Transverse colon (tissue), 4 donors: ENCODE data around the gene HES7. TPM values are rescaled to one million over a fixed set of nuclear protein-coding genes. Genes with fewer than 3 reads are reported as not detected.
A peak's percentile ranks its signal among the peaks of the same experiment; 100 is the strongest.
"Not testable (repeated sequence)": the region's sequence is repeated elsewhere in the genome, so short reads cannot be mapped to it uniquely, and the experiment has no call there.

Experiments
- DNase-seq: peaks from one replicate; pipeline ENCODE4 v3.0.0-alpha.2; 2019
- H3K27ac ChIP-seq, 4 donors: fragments of 200-600 bp; sonication (generic); 2 replicates each; pipeline ENCODE4 v1.5.1; 2016 to 2018; ENCODE audit warnings: inconsistent platforms in 4 of 4
- H3K27me3 ChIP-seq: fragments of 200-600 bp; sonication (generic); 2 replicates; pipeline ENCODE4 v1.5.1; 2017; ENCODE audit warnings: inconsistent platforms
- H3K36me3 ChIP-seq, 4 donors: fragments of 200-600 bp; sonication (generic); 2 replicates each; pipeline ENCODE4 v1.5.1; 2017 to 2019; ENCODE audit warnings: inconsistent platforms in 4 of 4
- H3K4me1 ChIP-seq, 4 donors: fragments of 200-600 bp; sonication (generic); 2 replicates each; pipeline ENCODE4 v1.5.1; 2017 to 2020; ENCODE audit warnings: inconsistent platforms in 4 of 4
- H3K4me3 ChIP-seq, 4 donors: fragments of 200-600 bp; sonication (generic); 1 replicate in 1 of 4; 2 replicates in 3 of 4; pipeline versions ENCODE4 v1.5.1 to v1.6.1; 2017 to 2019; ENCODE audit warnings: inconsistent platforms in 4 of 4
- H3K9me3 ChIP-seq, 2 donors: fragments of 200-600 bp; sonication (generic); 2 replicates each; pipeline ENCODE4 v1.5.1; 2017 to 2019; ENCODE audit warnings: inconsistent platforms in 2 of 2
- CTCF ChIP-seq, 5 experiments: fragments of 200-600 bp in 3 of 5; fragments of 450-650 bp in 2 of 5; sonication (generic) in 3 of 5; IDR thresholded peaks; 1 replicate in 2 of 5; 2 replicates in 3 of 5; pipeline ENCODE4 v1.5.1; 2016 to 2017; ENCODE audit warnings: antibody characterized with exemption in 5 of 5, inconsistent platforms in 3 of 5, mild to moderate bottlenecking in 2 of 5, moderate library complexity in 1 of 5
- EP300 ChIP-seq: sonication (generic); formaldehyde crosslinking; IDR thresholded peaks from one replicate; pipeline ENCODE4 v1.6.1; 2017; ENCODE audit warnings: antibody characterized with exemption, low read depth
- POLR2A ChIP-seq: fragments of 450-650 bp; IDR thresholded peaks from one replicate; pipeline ENCODE4 v1.6.1; 2016; ENCODE audit warnings: antibody characterized with exemption, mild to moderate bottlenecking, moderate library complexity
- POLR2AphosphoS5 ChIP-seq, 3 donors: sonication (generic); formaldehyde crosslinking; IDR thresholded peaks; one replicate each; pipeline ENCODE4 v1.6.1; 2016; ENCODE audit warnings: antibody characterized with exemption in 3 of 3
- WGBS, 2 donors: methylation state at CpG; one replicate each; pipeline ENCODE4 v1.1.5; 2018; ENCODE audit warnings: low coverage in 1 of 2; 5-methylcytosine and 5-hydroxymethylcytosine counted together
- in situ Hi-C, 4 donors: fragments of 200-750 bp; cut with MboI; loops; one replicate each; pipeline versions ENCODE4 v1.15.0 to v1.15.1; 2017; ENCODE audit warnings: low sequenced_read_pairs in 3 of 4, low pct_ligation_motif_present in 1 of 4, low pct_unique_long_range_greater_than_20kb in 1 of 4
- intact Hi-C: fragments of 100-400 bp; cut with DNase I; formaldehyde crosslinking; loops from one replicate; pipeline ENCODE4 v1.15.1; 2023; ENCODE audit warnings: low total_unique reads
- total RNA-seq, 4 donors: library from RNA; depleted of rRNA; stranded (reverse); fragments of >200 nt; gene quantifications; one replicate each; pipeline ENCODE4 v1.1.0, GENCODE V29; 2016

The HES7 gene
- total RNA-seq, 4 donors from 2014 or later: not detected

DNA sequence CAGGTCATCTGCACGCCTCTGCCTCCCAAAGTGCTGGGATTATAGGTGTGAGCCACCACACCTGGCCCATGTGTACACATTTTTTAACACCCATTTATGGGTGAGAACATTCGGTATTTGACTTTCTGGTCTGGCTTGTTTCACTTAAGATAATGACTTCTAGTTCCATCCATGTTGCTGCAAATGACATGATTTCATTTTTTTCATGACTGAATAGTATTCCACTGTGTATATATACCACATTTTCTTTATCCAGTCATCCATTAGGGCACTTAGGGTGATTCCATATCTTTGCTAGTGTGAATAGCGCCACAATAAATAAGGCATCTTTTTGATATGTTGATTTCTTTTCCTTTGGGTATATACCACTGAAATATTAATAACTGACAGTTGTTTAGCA, 42.0 kb downstream of the HES7 start:
- no peaks in the 10 kb centered on the region for H3K9me3 ChIP-seq
- H3K36me3 ChIP-seq: no peaks in the 10 kb centered on the region
- no peak for TF ChIP-seq CTCF (IDR thresholded peaks at IDR 0.05)
- TF ChIP-seq EP300: no peak
- TF ChIP-seq POLR2AphosphoS5 (IDR thresholded peaks at IDR 0.05): no peak
- no peak for TF ChIP-seq POLR2A
- in situ Hi-C loops (loop anchor here in 2 of 4 donors (25.0 kb wide), 1 partner anchor 230 kb away; the partner anchor contains the start of gene ARHGEF15 (in 2 of the 2)), intact Hi-C loops (no loop called here)
- peaks cover 0 to 18% (median 16%) of the 10 kb centered on the region in 4 donors for H3K4me1 ChIP-seq
- H3K27ac ChIP-seq: no peak overlapping the region
- H3K27me3 ChIP-seq: peaks cover 55% of the 10 kb centered on the region
- DNase-seq: no peak
- 80 to 83% methylated on average over 1 to 3 of the region's 3 CpGs for WGBS, 2 donors
- no peak overlapping the region for H3K4me3 ChIP-seq

- in situ Hi-C loops: loop anchor here in 2 of 4 donors (25.0 kb wide), 1 partner anchor 231 kb away; the partner anchor contains the start of gene ARHGEF15 (in 2 of the 2)
Measured at GRCh38 chr17:8080799-8081219, 43.1 kb downstream of the HES7 start.

GRCh38 chr17:8080208-8080798, 43.6 kb downstream of the HES7 start:
- Histone ChIP-seq H3K9me3 (no peaks in the 10 kb centered on the region), H3K27me3 (peaks cover 68% of the 10 kb centered on the region), H3K27ac (no peak overlapping the region), H3K4me1 (peaks cover 0 to 18% (median 16%) of the 10 kb centered on the region in 4 donors), H3K4me3 (peak overlapping the region in 2 of 4 donors; percentile 40 to 50), H3K36me3 (no peaks in the 10 kb centered on the region)
- no peak for DNase-seq
- no peak for TF ChIP-seq EP300
- peak in 4 of 5 experiments; percentile 9 to 30 (median 20) for TF ChIP-seq CTCF (IDR thresholded peaks at IDR 0.05)
- no peak for TF ChIP-seq POLR2A
- intact Hi-C loops: no loop called here
- in situ Hi-C loops: loop anchor here in 2 of 4 donors (25.0 kb wide), 1 partner anchor 232 kb away; the partner anchor contains the start of gene ARHGEF15 (in 2 of the 2)
- WGBS, 2 donors: 30 to 60% methylated on average over 3 to 25 of the region's 25 CpGs

More at GRCh38 chr17:8080799-8081219, 43.1 kb downstream of the HES7 start:
- no peak overlapping the region for H3K27ac ChIP-seq
- no peaks in the 10 kb centered on the region for H3K9me3 ChIP-seq
- peaks cover 0 to 18% (median 16%) of the 10 kb centered on the region in 4 donors for H3K4me1 ChIP-seq
- H3K4me3 ChIP-seq: no peak overlapping the region
- no peaks in the 10 kb centered on the region for H3K36me3 ChIP-seq
- TF ChIP-seq CTCF (IDR thresholded peaks at IDR 0.05) (no peak), EP300 (no peak), POLR2A (no peak), POLR2AphosphoS5 (IDR thresholded peaks at IDR 0.05) (no peak)
- H3K27me3 ChIP-seq: peaks cover 63% of the 10 kb centered on the region
- intact Hi-C loops: no loop called here
- DNase-seq: no peak
- WGBS, 2 donors: 53% methylated on average over 17 of the region's 17 CpGs; no CpG with 5 or more reads in 1 of the 2 donors

DNA sequence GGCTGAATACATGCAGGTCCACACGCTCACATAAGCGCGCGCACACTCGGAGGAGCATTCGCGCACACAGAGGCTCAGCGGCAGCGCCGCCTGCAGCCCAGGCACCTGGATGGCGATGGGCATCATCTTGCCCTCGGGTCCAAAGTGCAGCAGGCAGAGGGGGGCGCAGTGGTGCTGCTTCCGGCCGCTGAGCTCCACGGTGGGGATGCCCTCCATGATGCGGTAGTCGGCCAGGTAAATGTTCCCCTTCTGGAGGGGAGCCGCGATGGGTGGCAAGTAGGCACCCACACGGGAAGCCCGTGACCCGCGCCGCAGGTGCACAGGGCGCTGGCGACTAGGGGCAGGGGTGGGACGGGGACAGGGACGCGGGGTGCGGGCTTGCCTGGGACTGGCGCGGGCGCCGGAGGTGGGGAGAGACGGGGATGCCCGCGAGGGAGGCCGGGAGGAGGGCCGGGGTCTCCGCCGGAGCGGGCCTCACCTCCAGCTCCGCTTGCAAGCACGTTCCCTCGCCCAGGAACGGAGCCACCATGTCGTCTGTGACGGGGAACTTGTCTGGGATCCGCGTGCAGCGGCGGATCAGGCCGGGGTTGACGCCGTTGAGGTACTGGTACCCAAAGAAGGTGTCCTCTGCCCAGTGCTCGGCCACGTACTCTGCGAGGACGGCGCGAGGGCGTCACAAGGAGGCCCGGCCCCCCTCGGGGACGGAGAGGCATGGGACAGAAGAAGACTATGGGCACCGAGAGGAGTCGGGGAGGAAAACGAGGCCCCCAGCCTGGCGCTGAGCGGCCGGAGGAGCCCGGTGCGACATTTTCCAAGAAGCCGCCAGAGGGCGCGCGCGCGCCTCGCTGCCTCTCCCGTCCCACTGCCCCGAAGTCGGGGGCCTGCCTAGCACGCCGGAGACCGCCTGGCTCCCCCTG, 44.4 kb downstream of the HES7 start:
- Histone ChIP-seq H3K9me3 (no peaks in the 10 kb centered on the region), H3K27me3 (peaks cover 76% of the 10 kb centered on the region), H3K36me3 (no peaks in the 10 kb centered on the region), H3K27ac (peak overlapping the region in 3 of 4 donors; percentile 34 to 70 (median 40)), H3K4me1 (peaks cover 0 to 18% (median 16%) of the 10 kb centered on the region in 4 donors), H3K4me3 (peak overlapping the region; percentile 6 to 50 (median 27))
- peak; percentile 76 for DNase-seq
- intact Hi-C loops (no loop called here), in situ Hi-C loops (loop anchor here in 2 of 4 donors (25.0 kb wide), 1 partner anchor 233 kb away; the partner anchor contains the start of gene ARHGEF15 (in 2 of the 2))
- peak; percentile 79 to 96 (median 94) for TF ChIP-seq CTCF (IDR thresholded peaks at IDR 0.05)
- no peak for TF ChIP-seq POLR2A
- no peak for TF ChIP-seq EP300
- no peak for TF ChIP-seq POLR2AphosphoS5 (IDR thresholded peaks at IDR 0.05)
- 1% methylated on average over 73 of the region's 87 CpGs; no CpG with 5 or more reads in 1 of the 2 donors for WGBS, 2 donors

GRCh38 chr17:8077939-8078338, 46.0 kb downstream of the HES7 start:
- H3K27ac ChIP-seq, H3K9me3 ChIP-seq, intact Hi-C loops, H3K36me3 ChIP-seq, H3K4me3 ChIP-seq, DNase-seq: not testable (repeated sequence)
- Histone ChIP-seq H3K27me3 (peaks cover 81% of the 10 kb centered on the region), H3K4me1 (peaks cover 3 to 29% (median 26%) of the 10 kb centered on the region in 4 donors)
- in situ Hi-C loops: loop anchor here in 2 of 4 donors (25.0 kb wide), 1 partner anchor 234 kb away; the partner anchor contains the start of gene ARHGEF15 (in 2 of the 2)
- WGBS, 2 donors: 67 to 82% methylated on average over 2 to 5 of the region's 5 CpGs
